NK-92 (cell line): ENCODE results near the gene CHTF18.

Source experiments
- DNase-seq: peaks from one replicate; lab custom pipeline; 2025; ENCODE audit not compliant: unreplicated experiment; lab: John Stamatoyannopoulos, UW

Gene CHTF18

DNA sequence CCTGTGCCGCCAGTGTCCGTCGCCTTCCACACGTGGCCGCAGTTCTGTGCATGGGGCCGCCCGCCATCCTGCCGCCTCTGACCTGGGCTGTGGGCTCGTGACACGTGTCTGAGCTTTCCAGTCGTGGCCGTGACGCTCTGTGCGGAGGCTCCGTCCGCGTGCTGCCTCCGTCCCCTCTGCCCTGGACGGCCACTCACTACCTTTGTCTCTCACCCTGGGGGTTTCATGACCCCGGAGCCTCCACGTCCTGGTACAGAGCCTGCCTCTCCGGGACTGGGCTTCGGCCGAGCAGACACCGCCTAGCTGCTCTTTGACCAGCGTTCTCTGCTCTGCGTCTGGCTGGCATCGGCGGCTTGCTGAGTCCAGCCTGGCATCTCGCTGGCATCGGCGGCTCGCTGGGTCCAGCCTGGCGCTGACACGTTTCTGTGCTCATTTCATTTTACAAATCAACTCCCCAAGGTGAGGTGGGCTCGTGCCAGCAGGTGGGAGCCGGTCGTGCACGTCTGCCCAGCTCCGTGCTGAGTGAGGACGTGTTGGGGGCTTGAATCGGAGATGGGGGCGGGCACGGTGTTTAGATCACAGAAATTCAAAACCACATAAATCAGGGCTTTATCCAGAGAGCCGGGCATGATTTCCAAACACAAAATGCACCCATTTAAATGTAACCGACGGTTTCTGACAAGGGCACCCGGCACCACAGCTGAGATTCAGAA lies 56.4 kb downstream of the CHTF18 start:
- DNase-seq = no peak

DNA sequence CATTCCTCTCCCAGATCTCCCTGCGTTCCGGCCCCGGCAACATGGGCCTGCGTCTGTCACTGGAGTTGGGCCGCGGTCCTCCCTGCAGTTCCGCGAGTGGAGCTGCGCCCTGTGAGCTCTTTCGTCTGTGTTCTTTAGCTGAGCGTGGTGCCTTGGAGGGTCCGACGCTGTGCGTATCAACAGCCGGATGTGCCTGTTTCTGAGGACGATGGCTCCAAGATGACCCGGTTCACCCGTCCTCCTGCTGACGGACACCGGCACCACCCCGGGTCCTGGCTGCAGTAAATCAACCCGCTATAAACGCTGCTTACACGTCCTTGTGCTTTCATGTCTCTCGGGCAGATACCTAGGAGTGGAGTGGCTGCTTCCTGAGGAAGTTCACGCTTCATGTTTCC lies 56.9 kb downstream of the CHTF18 start:
- no peak for DNase-seq

DNA sequence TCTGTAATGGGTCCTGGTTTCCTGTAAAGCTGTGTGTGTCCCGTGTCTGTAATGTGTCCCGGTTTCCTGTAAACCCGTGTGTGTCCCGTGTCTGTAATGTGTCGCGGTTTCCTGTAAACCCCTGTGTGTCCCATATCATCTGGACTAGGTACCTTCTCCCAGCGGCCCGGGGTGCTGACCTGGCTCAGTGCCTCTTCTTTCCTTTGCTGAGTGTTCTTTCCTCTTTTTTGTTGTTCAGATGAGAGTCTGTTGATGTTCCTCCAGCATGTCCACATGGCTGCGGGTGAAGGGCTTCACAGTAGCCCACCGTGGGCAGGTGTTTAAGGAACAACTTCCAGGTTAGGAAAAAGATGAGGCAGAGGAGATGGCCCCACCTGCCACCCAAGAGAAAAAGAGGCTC lies 58.7 kb downstream of the CHTF18 start:
- DNase-seq = no peak
